NK-92 treated with Interleukin-12 subunit alpha and Interleukin-12 subunit beta, amount 100 ng/mL, for 24 hours (cell line): ENCODE data around the gene OR2T8.

ENCODE experiments used
- DNase-seq: peaks from one replicate; lab custom pipeline; 2025; lab: John Stamatoyannopoulos, UW

Gene OR2T8

GRCh38 chr1:247919952-247920351, at the start of gene OR2T8:
Gene OR2T8 (plus strand): TSS chr1:247920252. CDS start chr1:247921018, 766 bp downstream.
- no peak for DNase-seq

- DNase-seq, result no peak
Observed at GRCh38 chr1:247883346-247883745, 36.7 kb upstream of the OR2T8 start.

- DNase-seq, result no peak
Observed at GRCh38 chr1:247884797-247885413, 35.1 kb upstream of the OR2T8 start.

- DNase-seq, result no peak
Observed at GRCh38 chr1:247895163-247895637, 24.9 kb upstream of the OR2T8 start, which contains the start of gene OR2W3. Gene OR2W3 (plus strand): TSS chr1:247895587. CDS start chr1:247895587, 0 bp downstream.

GRCh38 chr1:247895976-247896375, 24.1 kb upstream of the OR2T8 start:
- no peak for DNase-seq

- DNase-seq, result no peak
Observed at GRCh38 chr1:247904122-247904521, 15.9 kb upstream of the OR2T8 start.

- no peak for DNase-seq
Observed at GRCh38 chr1:247905181-247905580, 14.9 kb upstream of the OR2T8 start.

- no peak for DNase-seq
Observed at GRCh38 chr1:247905910-247906503, 14.0 kb upstream of the OR2T8 start.

- DNase-seq, result no peak
Observed at GRCh38 chr1:247906504-247907047, 13.5 kb upstream of the OR2T8 start.

GRCh38 chr1:247908766-247909165, 11.3 kb upstream of the OR2T8 start:
- no peak for DNase-seq

GRCh38 chr1:247913786-247914185, 6.3 kb upstream of the OR2T8 start:
- no peak for DNase-seq

- no peak for DNase-seq
Observed at GRCh38 chr1:247914941-247915662, 5.0 kb upstream of the OR2T8 start.

- DNase-seq, result no peak
Observed at GRCh38 chr1:247923941-247924340, 3.9 kb downstream of the OR2T8 start.

GRCh38 chr1:247924868-247925267, 4.8 kb downstream of the OR2T8 start, which contains the start of gene OR2AJ1:
Gene OR2AJ1 (plus strand): TSS chr1:247924889. CDS start chr1:247933769, 8,880 bp downstream.
- no peak for DNase-seq

- DNase-seq, result no peak
Observed at GRCh38 chr1:247933989-247934388, 13.9 kb downstream of the OR2T8 start.

- no peak for DNase-seq
Observed at GRCh38 chr1:247935781-247936180, 15.7 kb downstream of the OR2T8 start.

- DNase-seq, result no peak
Observed at GRCh38 chr1:247936415-247936814, 16.4 kb downstream of the OR2T8 start.

- peak; percentile 16 for DNase-seq
Observed at GRCh38 chr1:247936965-247937734, 17.1 kb downstream of the OR2T8 start.

GRCh38 chr1:247942624-247943023, 22.6 kb downstream of the OR2T8 start:
- DNase-seq, result no peak

- no peak for DNase-seq
Observed at GRCh38 chr1:247948558-247948957, 28.5 kb downstream of the OR2T8 start, which contains the start of gene OR2L8. Gene OR2L8 (plus strand): TSS chr1:247948858. CDS start chr1:247948858, 0 bp downstream.

- DNase-seq, result no peak
Observed at GRCh38 chr1:247953408-247953807, 33.4 kb downstream of the OR2T8 start.

GRCh38 chr1:247961791-247962190, 41.7 kb downstream of the OR2T8 start:
- DNase-seq, result no peak
